ENCODE data around the gene NUP93. TPM values are rescaled to one million over a fixed set of nuclear protein-coding genes. Genes with fewer than 3 reads are reported as not detected.

NUP93 gene
- total RNA-seq, 2 donors from 2014 or later, result 124 to 128 TPM

GRCh38 chr16:56753410-56753809 is 23.5 kb downstream of the NUP93 start:
- Mint-ChIP-seq H3K9me3 (peaks cover 4 to 16% of the 10 kb centered on the region in 2 donors), H3K36me3 (peaks cover 24 to 34% of the 10 kb centered on the region in 2 donors), H3K27ac (no peak overlapping the region)
- ATAC-seq, result no peak
- no peak for DNase-seq (ENCODE audit: low spot score in 2 of 2)

- ATAC-seq (no peak), DNase-seq (ENCODE audit: low spot score in 2 of 2) (no peak)
- peaks cover 23 to 28% of the 10 kb centered on the region in 2 donors for H3K36me3 Mint-ChIP-seq
These were observed 25.1 kb downstream of the NUP93 start for GRCh38 chr16:56755038-56755437.

DNA sequence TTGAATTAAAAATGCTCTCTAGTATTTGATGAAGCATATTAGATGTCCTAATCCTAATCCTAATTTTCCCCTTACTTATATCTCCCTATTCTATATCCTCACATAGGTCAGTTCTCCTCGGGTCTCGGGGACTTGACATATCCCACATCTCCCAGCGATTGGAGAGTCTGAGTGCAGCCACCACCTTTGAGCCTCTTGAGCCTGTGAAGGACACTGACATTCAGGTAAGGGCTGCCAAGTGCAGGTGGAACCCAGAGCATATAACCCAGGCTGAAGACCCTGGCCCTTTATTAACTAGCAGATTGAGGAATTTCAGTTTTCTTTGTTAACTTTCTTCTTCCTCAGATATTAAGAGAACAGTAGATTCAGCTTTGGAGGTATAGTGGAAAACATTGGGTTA is 28.5 kb downstream of the NUP93 start:
- DNase-seq (ENCODE audit: low spot score in 2 of 2), result no peak
- Mint-ChIP-seq H3K27ac (no peak overlapping the region), H3K36me3 (peaks cover 15 to 16% of the 10 kb centered on the region in 2 donors), H3K9me3 (peaks cover 4 to 7% of the 10 kb centered on the region in 2 donors)
- no peak for ATAC-seq

More at GRCh38 chr16:56755038-56755437, 25.1 kb downstream of the NUP93 start:
- H3K27ac Mint-ChIP-seq, result no peak overlapping the region
- H3K9me3 Mint-ChIP-seq, result peaks cover 4 to 16% of the 10 kb centered on the region in 2 donors

- ATAC-seq (no peak), DNase-seq (ENCODE audit: low spot score in 2 of 2) (no peak)
- Mint-ChIP-seq H3K27ac (no peak overlapping the region), H3K36me3 (peaks cover 10 to 11% of the 10 kb centered on the region in 2 donors), H3K9me3 (peaks cover 1 to 2% of the 10 kb centered on the region in 2 donors)
These were observed 29.0 kb downstream of the NUP93 start for GRCh38 chr16:56758930-56759329.

DNA sequence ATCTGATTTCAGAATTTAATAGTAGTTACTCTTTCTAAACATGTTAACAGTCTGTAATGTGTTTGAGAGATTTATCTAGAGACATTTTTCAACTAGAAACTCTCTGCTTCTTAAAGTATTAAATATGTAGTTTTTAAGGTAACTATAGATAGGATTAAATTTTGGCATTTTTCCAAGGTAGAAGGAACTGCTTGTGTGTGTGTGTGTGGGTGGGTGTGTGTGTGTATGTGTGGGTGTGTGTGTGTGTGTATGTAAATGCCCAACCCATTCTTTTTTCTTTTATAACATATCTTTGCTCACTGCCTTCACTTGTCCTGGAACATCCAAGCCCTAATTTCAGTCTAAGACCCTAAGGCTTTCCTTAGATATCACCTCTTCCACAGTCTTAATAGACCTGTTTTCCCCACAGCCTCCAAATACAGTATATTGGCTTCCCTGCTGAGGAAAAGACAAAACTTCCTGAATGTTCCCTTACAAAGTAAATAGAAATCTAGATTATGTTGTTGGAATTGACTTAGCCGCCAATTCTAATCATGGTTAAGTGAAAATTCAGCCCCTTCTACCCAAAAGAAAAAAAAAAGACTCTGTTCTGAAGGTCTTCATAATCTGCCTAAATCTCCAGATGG is 33.5 kb downstream of the NUP93 start:
- ATAC-seq (no peak), DNase-seq (ENCODE audit: low spot score in 2 of 2) (no peak)
- H3K27ac Mint-ChIP-seq, result no peak overlapping the region
- peaks cover 6 to 10% of the 10 kb centered on the region in 2 donors for H3K36me3 Mint-ChIP-seq
- H3K9me3 Mint-ChIP-seq, result no peaks in the 10 kb centered on the region

DNA sequence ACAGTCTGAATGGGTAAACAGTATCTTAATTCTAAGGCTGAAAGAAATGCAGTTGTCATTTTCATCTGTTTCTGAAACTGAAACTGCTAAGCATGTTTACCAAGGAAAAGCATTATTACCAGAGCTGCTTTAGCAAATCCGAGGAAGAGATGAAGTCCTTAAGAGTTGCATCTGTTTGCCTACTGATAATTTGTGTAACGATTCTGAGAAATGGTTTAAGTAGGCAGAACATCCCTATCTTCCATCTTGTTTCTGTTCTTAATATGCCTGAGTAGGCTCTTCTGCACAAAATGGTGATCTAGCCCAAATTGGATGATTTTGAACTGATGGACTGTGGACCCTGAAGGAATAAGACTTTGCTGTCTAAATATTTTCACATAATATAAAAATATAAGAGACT is 34.9 kb downstream of the NUP93 start:
- Mint-ChIP-seq H3K27ac (no peak overlapping the region), H3K36me3 (peaks cover 6% of the 10 kb centered on the region in 2 donors), H3K9me3 (no peaks in the 10 kb centered on the region)
- no peak for ATAC-seq
- no peak for DNase-seq (ENCODE audit: low spot score in 2 of 2)

DNA sequence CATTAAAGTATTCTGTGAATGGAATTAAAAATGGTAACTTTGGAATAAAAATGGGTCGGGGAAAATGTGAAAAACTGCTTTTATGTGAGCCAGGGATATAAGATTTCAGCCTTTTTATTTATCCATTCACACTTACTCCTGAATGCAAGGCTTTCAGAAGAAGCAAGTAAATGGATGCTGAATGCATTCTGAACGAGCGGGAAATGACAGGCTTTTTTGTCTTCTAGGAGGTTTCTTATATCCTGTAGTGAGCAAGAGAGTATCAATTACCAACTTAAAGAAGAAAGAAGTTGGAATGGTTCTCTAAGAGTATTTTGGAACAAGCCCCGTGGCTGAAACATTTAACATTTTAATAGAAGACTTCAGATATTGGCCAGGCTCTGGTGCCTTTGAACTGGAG is 36.0 kb downstream of the NUP93 start:
- no peak for ATAC-seq
- no peaks in the 10 kb centered on the region for H3K9me3 Mint-ChIP-seq
- H3K36me3 Mint-ChIP-seq, result peaks cover 5 to 6% of the 10 kb centered on the region in 2 donors
- DNase-seq (ENCODE audit: low spot score in 2 of 2), result no peak
- H3K27ac Mint-ChIP-seq, result no peak overlapping the region

GRCh38 chr16:56767024-56767423 is 37.1 kb downstream of the NUP93 start:
- DNase-seq (ENCODE audit: low spot score in 2 of 2), result no peak
- H3K9me3 Mint-ChIP-seq, result no peaks in the 10 kb centered on the region
- ATAC-seq, result no peak
- H3K36me3 Mint-ChIP-seq, result peaks cover 5 to 6% of the 10 kb centered on the region in 2 donors
- peak overlapping the region in 1 of 2 donors; percentile 63 for H3K27ac Mint-ChIP-seq

GRCh38 chr16:56769677-56770076 is 39.7 kb downstream of the NUP93 start:
- ATAC-seq (no peak), DNase-seq (ENCODE audit: low spot score in 2 of 2) (no peak)
- Mint-ChIP-seq H3K27ac (no peak overlapping the region), H3K36me3 (no peaks in the 10 kb centered on the region), H3K9me3 (no peaks in the 10 kb centered on the region)

GRCh38 chr16:56771558-56772279 is 41.8 kb downstream of the NUP93 start:
- DNase-seq (ENCODE audit: low spot score in 2 of 2), result no peak
- no peaks in the 10 kb centered on the region for H3K36me3 Mint-ChIP-seq
- H3K27ac Mint-ChIP-seq, result peak overlapping the region in 1 of 2 donors; percentile 10
- ATAC-seq, result peak in 1 of 2 donors; percentile 47
- no peaks in the 10 kb centered on the region for H3K9me3 Mint-ChIP-seq

GRCh38 chr16:56773532-56773931 is 43.6 kb downstream of the NUP93 start:
- H3K27ac Mint-ChIP-seq, result no peak overlapping the region
- ATAC-seq, result no peak

DNA sequence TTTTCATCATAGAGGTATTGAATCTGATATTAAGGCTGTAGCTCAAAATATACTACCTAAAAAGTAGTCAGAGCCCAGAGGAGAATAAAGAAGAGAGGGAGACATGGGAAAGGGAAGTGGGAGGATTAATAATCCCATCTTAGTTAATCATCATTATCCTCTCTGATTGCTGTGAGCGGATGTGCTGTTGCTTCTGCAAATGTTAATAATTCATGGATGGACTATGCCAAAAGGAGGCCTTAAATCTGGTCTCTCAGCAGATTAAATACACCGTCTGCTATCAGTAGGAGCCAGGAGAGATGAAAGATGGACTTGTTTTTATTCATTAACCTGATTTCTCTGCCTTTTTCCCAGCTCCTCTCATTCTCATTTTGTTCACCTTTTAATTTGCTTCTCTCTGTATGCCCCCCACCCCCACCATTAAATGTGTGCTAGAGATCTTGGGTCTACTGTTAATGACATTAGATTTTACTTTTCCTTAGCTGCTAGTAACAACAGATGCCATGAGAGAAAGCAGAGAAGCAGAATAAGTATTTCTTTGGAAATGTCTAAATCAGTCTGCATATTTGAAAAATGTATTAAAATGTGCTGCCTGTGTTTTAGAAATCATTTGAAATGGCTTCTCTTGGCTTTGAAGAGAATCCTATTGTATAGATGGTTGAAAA is 44.2 kb downstream of the NUP93 start:
- no peak overlapping the region for H3K27ac Mint-ChIP-seq
- ATAC-seq (no peak), DNase-seq (ENCODE audit: low spot score in 2 of 2) (no peak)
- H3K9me3 Mint-ChIP-seq, result no peaks in the 10 kb centered on the region
- no peaks in the 10 kb centered on the region for H3K36me3 Mint-ChIP-seq

More at GRCh38 chr16:56773532-56773931, 43.6 kb downstream of the NUP93 start:
- no peaks in the 10 kb centered on the region for H3K9me3 Mint-ChIP-seq
- DNase-seq (ENCODE audit: low spot score in 2 of 2), result no peak
- H3K36me3 Mint-ChIP-seq, result no peaks in the 10 kb centered on the region

GRCh38 chr16:56775162-56775561 is 45.2 kb downstream of the NUP93 start:
- DNase-seq (ENCODE audit: low spot score in 2 of 2), result no peak
- H3K9me3 Mint-ChIP-seq, result no peaks in the 10 kb centered on the region
- no peak overlapping the region for H3K27ac Mint-ChIP-seq
- no peaks in the 10 kb centered on the region for H3K36me3 Mint-ChIP-seq
- no peak for ATAC-seq

GRCh38 chr16:56776562-56776961 is 46.6 kb downstream of the NUP93 start:
- H3K36me3 Mint-ChIP-seq, result no peaks in the 10 kb centered on the region
- no peak for DNase-seq (ENCODE audit: low spot score in 2 of 2)
- H3K27ac Mint-ChIP-seq, result no peak overlapping the region
- no peak for ATAC-seq
- no peaks in the 10 kb centered on the region for H3K9me3 Mint-ChIP-seq

DNA sequence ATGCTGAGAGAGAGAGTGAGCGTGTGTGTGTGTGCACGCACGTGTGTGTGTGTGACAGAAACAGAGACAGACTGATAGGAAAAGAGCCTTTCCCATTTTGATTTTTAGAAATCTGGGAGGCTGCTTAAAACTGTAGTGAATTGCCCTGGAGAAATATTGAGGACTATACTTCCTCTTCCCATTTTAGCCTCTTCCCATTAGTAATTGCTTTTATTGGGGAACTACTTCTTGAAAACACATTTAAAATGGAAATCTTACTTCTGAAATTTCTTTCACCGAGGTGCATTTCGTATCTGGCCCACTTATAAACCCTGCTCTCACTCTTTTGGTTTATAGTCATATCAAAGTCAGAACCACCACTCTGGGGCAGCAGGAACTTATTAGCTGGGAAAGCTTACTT is 47.1 kb downstream of the NUP93 start:
- DNase-seq (ENCODE audit: low spot score in 2 of 2) (no peak), ATAC-seq (no peak)
- no peak overlapping the region for H3K27ac Mint-ChIP-seq
- H3K9me3 Mint-ChIP-seq, result no peaks in the 10 kb centered on the region
- H3K36me3 Mint-ChIP-seq, result no peaks in the 10 kb centered on the region

GRCh38 chr16:56777482-56777881 is 47.6 kb downstream of the NUP93 start:
- ATAC-seq, result no peak
- DNase-seq (ENCODE audit: low spot score in 2 of 2), result no peak
- Mint-ChIP-seq H3K9me3 (no peaks in the 10 kb centered on the region), H3K36me3 (no peaks in the 10 kb centered on the region), H3K27ac (no peak overlapping the region)

DNA sequence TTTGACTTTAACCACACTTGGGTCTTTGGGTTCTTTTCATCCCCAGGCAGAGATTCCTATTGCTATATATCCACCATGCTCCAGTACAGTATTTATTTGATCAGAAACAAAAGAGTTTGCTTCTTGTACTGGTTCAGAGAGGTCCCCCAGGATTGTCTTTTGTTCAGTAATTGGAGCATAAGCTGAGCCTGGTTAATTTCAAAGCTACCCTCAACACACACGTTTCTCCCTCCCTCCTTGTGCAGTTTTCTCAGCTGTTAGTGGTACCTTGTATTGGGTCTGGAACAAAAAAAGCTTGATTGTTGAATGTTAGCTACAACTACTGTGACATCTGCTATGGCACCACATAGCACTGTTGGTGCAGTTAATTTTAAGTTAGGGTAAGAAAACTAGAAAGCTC is 50.0 kb downstream of the NUP93 start:
- H3K9me3 Mint-ChIP-seq, result no peaks in the 10 kb centered on the region
- H3K36me3 Mint-ChIP-seq, result no peaks in the 10 kb centered on the region
- ATAC-seq (no peak), DNase-seq (ENCODE audit: low spot score in 2 of 2) (no peak)
- no peak overlapping the region for H3K27ac Mint-ChIP-seq
